Adipose tissue (tissue), 3 donors: ENCODE measurements around the gene FAM185A. TPM values are rescaled to one million over a fixed set of nuclear protein-coding genes. Genes with fewer than 3 reads are reported as not detected.
"Not testable (repeated sequence)": the region's sequence is repeated elsewhere in the genome, so short reads cannot be mapped to it uniquely, and the experiment has no call there.

ENCODE experiments used
- H3K27ac ChIP-seq: one replicate; pipeline ENCODE4 v1.5.1; 2013; ENCODE audit warnings: low read depth, low read length
- WGBS, 3 donors: extraction: QIAGEN DNeasy Blood & Tissue Kit; methylation state at CpG; one replicate each; pipeline ENCODE4 v1.1.7; 2013; 5-methylcytosine and 5-hydroxymethylcytosine counted together
- polyA plus RNA-seq, 3 donors: library from polyadenylated mRNA; stranded (reverse); fragments of 200-250 nt; gene quantifications; one replicate each; pipeline ENCODE4 v1.2.3, GENCODE V29; 2013
- donor health status: healthy with polysubstance abuse.
- donor health status: Bipolar disorder and iron deficiency.
- donor health status: healthy.

FAM185A gene
- 1 to 10 TPM; 2.8 to 4.3 (median 3.7) TPM for polyA plus RNA-seq

DNA sequence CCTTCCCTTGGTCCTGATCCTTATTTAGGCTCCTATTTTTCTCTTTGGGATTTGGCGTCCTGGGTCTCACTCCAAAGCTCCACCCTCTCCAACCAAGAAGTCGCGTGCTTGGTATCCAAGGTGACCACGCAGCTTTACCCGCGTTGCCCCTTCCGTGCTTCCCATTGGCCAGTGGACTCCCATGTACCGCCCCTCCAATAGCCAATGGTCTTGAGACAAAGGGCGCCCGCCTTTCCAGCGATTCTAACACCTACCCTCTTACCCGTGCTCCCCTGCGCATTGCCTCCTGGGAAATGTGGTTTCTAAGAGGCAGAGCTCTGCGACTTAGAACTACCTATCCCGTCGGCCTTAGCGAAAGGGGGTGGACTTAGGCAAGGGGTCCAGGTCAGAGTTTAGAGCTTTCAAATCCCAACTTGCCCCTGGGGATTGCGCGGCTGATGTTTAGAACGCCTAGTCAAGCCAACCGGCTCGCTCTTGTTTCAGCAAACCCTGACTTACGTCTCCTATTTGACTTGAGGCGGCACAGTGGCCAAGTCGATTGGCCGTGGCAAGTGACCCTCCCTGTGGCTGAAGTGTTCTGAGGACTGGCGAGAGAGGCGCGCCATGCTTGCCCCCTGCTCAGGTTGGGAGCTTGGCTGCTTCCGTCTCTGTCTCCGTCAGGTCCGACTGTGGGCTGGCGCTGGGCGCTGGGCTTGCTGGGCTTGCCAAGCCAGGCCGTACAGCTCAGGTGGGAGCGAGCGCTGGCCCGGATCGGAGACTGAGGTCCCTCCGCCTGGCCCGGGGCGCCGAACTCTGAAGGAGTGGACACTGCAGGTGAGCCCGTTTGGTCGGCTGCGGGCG, at the start of gene FAM185A:
Gene FAM185A, plus strand, starts transcription at position 395 of the 840 bp plus-strand sequence. Its CDS starts 209 bp downstream, at position 604.
- H3K27ac ChIP-seq = not testable (repeated sequence)
- 0 to 1% (median 1%) methylated on average over 34 to 43 of the region's 47 CpGs for WGBS, 3 donors

GRCh38 chr7:102713011-102713690, 35.6 kb upstream of the FAM185A start:
- H3K27ac ChIP-seq = not testable (repeated sequence)
- 34 to 55% (median 46%) methylated on average over 5 of the region's 5 CpGs for WGBS, 3 donors

DNA sequence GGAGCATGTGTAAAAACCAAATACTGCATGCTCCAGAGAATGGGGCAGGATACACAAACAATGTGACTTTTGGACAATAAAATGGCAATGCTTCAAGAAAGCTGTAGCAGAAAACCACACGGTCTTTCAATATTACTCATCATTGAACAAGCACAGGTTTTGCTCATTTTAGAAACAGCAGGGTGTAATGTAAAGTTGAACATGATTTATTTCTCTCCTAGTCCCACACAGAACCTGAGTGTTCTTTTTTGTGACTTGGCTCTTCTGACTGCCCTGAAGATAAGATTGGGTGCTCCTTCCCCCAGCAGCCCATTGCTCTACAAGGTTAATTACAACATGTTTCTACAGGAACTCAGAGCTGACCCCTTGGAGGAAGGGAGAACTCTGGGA, 35.1 kb upstream of the FAM185A start:
- H3K27ac ChIP-seq = not testable (repeated sequence)
- whole genome bisulfite sequencing, 3 donors = no CpG with 5 or more reads among the region's 1 CpG

DNA sequence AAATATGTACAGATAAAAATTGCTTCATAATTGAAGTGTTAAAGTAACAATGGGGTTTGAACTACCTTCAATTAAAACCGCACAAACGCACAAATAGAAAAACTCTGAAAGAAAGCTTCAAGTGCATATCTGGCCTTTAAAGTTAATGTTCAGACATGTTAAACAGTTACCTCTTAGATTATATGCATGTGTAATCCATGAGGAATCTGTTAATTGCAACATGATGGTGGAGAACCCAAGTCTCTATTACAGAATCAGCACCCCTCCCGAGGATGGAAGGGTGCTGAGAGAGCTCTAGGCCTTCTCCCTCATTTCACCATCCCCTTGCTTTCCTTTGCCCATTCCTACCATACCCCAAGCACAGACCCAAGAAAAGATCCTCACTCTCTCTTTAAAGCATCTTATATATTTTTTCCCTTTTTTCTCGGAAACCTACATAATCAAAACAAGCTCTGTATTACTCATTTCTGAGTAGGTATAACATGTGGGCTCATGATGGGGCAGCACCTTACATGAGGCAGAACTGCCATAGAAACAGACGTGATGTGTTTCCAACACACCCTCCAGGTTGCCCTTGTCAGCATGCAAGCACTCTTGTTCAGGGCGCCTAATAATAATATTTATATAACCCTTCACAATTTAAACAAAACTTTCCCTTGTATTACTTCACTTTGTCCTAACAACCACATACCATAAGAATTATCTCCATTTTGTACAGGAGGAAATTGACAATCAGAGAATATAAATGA, 33.9 kb upstream of the FAM185A start:
- WGBS, 3 donors = 71 to 83% (median 77%) methylated on average over 2 to 5 of the region's 6 CpGs
- not testable (repeated sequence) for H3K27ac ChIP-seq

DNA sequence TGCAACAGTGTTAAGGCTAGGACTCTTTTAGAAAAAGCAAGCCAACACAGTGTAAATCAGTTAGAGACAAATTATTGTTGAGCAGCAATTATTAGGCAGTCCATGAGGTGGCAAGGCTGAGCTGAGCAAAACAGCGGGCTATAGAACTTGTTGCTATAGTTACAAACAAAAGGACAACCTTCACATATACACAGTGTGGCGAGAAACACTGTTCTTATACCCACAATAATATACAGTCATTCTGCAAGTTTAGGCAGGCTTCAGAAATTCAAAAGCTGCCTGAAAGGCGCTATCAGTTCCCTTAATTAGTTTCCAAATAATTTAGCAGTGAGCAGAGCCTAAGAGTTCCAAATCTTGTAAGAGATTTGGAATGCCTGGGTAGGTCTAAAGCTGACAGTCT, 33.1 kb upstream of the FAM185A start:
- not testable (repeated sequence) for H3K27ac ChIP-seq
- WGBS, 3 donors = 63 to 80% (median 75%) methylated on average over 2 of the region's 3 CpGs

- H3K27ac ChIP-seq = not testable (repeated sequence)
These were observed 30.3 kb upstream of the FAM185A start for GRCh38 chr7:102718491-102718890.

- 83 to 97% (median 94%) methylated on average over 4 to 5 of the region's 5 CpGs for WGBS, 3 donors
- H3K27ac ChIP-seq = not testable (repeated sequence)
These were observed 22.6 kb upstream of the FAM185A start for GRCh38 chr7:102726170-102726569.

DNA sequence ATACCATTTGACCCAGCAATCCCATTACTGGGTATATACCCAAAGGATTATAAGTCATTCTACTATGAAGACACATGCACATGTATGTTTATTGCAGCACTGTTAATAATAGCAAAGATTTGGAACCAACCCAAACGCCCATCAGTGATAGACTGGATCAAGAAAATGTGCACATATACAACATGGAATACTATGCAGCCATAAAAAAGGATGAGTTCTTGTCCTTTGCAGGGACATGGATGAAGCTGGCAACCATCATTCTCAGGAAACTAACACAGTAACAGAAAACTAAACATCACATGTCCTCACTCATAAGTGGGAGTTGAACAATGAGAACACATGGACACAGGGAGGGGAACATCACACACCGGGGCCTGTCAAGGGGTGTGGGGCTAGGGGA, 19.1 kb upstream of the FAM185A start:
- H3K27ac ChIP-seq = not testable (repeated sequence)
- 76 to 88% (median 77%) methylated on average over 2 of the region's 2 CpGs for WGBS, 3 donors

DNA sequence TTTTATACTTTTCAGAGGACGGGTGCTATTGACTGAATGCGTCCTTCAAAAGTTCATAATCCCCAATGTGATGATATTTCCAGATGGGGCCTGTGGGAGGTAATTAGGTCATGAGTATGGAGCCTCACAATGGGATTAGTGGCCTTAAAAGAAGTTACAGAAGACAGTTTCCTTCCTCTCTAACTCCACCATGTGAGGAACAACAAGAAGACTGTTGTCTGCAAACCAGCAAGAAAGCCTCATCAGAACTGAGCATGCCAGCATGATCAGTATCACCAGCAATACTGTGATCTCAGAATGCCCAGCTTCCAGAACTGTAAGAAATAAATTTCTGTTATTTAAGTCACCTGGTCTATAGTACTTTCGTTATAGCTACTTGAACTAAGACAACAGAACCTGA, 18.4 kb upstream of the FAM185A start:
- WGBS, 3 donors = 62 to 86% (median 79%) methylated on average over 1 of the region's 3 CpGs
- H3K27ac ChIP-seq = not testable (repeated sequence)

DNA sequence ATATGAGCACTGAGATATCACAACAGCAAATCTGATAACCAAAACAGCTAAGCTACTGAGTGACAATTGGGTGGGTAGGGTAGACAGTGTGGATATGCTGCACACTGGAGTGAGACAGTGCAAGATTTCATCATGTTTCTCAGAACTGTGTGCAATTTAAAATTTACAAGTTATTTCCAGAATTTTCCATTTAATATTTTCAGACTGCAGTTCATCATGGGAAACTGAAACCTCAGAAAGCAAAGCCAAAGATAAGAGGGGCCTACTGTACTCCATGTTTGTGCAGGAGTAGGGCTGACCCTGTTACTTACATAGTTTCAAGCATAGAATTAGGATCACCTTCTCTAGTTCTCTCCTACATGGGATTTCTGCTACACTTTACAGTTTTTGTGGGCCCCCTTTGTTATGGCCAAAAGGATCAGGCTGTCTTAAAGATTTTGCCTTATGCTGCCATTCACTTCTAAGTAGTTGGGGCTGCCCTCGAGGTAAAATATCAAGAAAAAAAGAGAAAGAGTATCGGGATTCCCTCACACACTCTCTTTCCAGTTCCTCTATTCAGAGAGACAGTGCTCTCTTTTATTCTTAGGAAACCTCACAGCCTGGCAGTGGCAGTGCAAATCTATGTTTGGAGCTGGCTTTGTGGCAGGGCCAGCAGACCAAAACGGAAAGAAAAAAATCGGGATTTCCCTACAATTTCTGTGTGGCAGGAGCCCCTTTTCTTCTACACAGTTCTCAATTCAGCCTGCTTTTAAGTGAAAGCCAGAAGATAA, 6.6 kb upstream of the FAM185A start:
- WGBS, 3 donors = 31 to 55% (median 34%) methylated on average over 2 of the region's 4 CpGs
- not testable (repeated sequence) for H3K27ac ChIP-seq

- H3K27ac ChIP-seq = not testable (repeated sequence)
- WGBS, 3 donors = 64 to 88% (median 74%) methylated on average over 7 to 8 of the region's 9 CpGs
These were observed 4.9 kb upstream of the FAM185A start for GRCh38 chr7:102743861-102744260.

GRCh38 chr7:102745494-102746288, 3.1 kb upstream of the FAM185A start:
- H3K27ac ChIP-seq = not testable (repeated sequence)
- WGBS, 3 donors = 52 to 68% (median 66%) methylated on average over 4 of the region's 4 CpGs

- 9 to 23% (median 22%) methylated on average over 7 of the region's 26 CpGs for WGBS, 3 donors
- H3K27ac ChIP-seq = not testable (repeated sequence)
These were observed 617 bp downstream of the FAM185A start for GRCh38 chr7:102749445-102749786.

DNA sequence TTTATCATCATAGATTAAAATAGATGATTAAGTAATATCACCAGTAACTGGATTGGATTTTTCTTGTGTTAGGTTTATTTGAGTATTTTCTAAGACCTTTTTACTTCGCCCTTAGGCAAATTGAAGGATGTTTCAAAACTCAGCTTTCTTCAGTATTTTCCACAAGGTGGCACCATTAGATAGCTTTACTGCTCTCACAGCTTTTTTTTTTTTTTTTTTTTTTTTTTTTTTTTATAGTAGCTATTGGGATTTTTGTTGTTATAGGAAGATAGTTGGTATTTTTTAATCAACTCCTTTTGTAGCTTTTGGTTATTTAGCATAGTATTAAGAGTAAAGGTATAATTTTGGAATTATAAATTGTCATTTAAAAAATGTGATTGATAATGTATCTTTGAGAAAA, 9.4 kb downstream of the FAM185A start:
- no CpG with 5 or more reads among the region's 1 CpG for WGBS, 3 donors
- not testable (repeated sequence) for H3K27ac ChIP-seq

DNA sequence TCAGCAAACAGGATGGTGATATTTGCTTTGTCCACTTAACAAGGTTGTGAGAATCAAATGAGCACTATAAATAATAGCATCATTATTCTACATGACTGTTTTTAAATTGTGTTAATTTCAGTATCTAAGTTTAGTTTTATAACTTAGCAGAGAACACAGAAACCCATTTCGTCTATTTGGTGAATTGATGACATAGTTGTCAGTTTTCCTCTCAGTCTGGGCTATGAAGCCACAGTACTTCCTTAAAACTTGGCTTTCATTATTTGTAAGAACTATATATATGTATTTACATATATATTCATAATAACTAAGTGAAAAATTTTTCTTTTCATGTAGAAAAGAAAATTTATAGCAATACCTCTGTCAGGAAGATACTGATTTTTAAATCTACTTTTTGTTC, 11.1 kb downstream of the FAM185A start:
- 67 to 92% (median 70%) methylated on average over 1 of the region's 1 CpG for WGBS, 3 donors
- H3K27ac ChIP-seq = not testable (repeated sequence)

DNA sequence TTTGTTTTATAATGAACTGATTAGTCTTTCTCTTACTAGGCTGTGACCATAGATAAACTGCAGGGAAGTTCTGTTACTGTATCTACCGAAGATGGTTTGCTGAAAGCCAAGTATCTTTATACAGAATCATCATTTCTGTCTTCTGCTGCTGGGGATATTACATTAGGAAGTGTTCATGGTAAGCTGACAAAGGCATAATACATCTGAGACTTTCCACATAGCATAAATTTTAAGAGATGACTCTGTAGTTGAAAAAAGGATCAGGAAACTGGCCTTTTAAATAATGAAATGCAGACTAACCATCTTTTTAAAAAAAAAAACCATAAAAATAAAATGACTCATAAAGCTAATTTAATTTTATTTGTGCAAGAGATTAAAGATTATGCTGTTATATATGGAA, 12.4 kb downstream of the FAM185A start:
- H3K27ac ChIP-seq = not testable (repeated sequence)

GRCh38 chr7:102763295-102763905, 14.6 kb downstream of the FAM185A start:
- not testable (repeated sequence) for H3K27ac ChIP-seq
- WGBS, 3 donors = 39 to 69% (median 67%) methylated on average over 6 of the region's 6 CpGs

More for the DNA sequence above, 12.4 kb downstream of the FAM185A start:
- WGBS, 3 donors = 61 to 77% (median 68%) methylated on average over 1 of the region's 1 CpG
